Measurements from ENCODE around the gene ATP11C. TPM values are rescaled to one million over a fixed set of nuclear protein-coding genes. Genes with fewer than 3 reads are reported as not detected.
A peak's percentile ranks its signal among the peaks of the same experiment; 100 is the strongest.

Gene ATP11C
- total and polyA plus RNA-seq, 9 of the 15 experiments (the other 6 are each of a cell fraction or from before 2014, with no cell fraction given): 18.2 to 42.2 (median 29.4) TPM

DNA sequence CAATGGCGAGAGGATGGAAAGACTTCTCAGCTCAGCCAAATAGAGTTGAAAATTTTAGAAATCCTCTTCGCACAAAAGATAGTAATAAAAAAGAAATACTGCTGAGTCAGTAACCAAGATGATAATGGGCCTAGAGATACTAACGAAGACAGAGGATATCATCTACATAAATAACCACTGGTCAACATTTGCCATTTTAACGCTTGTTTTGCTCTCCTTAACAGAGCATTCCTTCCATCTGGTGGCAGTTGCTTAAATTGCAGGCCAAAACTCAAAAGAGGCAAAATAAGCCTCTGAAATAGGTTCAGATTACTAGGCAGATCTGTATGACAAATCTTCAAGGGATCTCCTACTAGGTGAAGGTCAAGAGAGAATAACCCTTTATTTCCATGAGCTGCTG lies 173.2 kb downstream of the ATP11C start:
- in situ Hi-C loops (cut with MboI): no loop called here
- CTCF ChIA-PET (ENCODE audit: low intra/inter-chr PET ratio): no interaction called here
- TF ChIP-seq, protein P1, sequence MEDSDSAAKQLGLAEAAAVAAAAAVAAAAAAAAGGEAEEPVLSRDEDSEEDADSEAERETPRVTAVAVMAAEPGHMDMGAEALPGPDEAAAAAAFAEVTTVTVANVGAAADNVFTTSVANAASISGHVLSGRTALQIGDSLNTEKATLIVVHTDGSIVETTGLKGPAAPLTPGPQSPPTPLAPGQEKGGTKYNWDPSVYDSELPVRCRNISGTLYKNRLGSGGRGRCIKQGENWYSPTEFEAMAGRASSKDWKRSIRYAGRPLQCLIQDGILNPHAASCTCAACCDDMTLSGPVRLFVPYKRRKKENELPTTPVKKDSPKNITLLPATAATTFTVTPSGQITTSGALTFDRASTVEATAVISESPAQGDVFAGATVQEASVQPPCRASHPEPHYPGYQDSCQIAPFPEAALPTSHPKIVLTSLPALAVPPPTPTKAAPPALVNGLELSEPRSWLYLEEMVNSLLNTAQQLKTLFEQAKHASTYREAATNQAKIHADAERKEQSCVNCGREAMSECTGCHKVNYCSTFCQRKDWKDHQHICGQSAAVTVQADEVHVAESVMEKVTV (CRISPR knock-in tag; IDR thresholded peaks at IDR 0.05): peak; percentile 41; the same call in 1 of the 2 replicates
- TF ChIP-seq ZBTB2 (IDR thresholded peaks at IDR 0.05) (no peak), CTCF (IDR thresholded peaks at IDR 0.05 in 2 of 3, conservative IDR thresholded peaks at IDR 0.05 in 1 of 3; ENCODE audit: insufficient read depth in 2 of 3, low read depth in 1 of 3, low read length in 3 of 3) (peak in 2 of 3 experiments; percentile 66; a peak in 5 of 6 replicates), MAFK (IDR thresholded peaks at IDR 0.05; ENCODE audit: low read length) (peak; percentile 71), KLF6 (CRISPR knock-in tag; IDR thresholded peaks at IDR 0.05; ENCODE audit: borderline replicate concordance) (no peak), ZNF316 (IDR thresholded peaks at IDR 0.05) (peak; percentile 95)
- TF ChIP-seq, protein P2, sequence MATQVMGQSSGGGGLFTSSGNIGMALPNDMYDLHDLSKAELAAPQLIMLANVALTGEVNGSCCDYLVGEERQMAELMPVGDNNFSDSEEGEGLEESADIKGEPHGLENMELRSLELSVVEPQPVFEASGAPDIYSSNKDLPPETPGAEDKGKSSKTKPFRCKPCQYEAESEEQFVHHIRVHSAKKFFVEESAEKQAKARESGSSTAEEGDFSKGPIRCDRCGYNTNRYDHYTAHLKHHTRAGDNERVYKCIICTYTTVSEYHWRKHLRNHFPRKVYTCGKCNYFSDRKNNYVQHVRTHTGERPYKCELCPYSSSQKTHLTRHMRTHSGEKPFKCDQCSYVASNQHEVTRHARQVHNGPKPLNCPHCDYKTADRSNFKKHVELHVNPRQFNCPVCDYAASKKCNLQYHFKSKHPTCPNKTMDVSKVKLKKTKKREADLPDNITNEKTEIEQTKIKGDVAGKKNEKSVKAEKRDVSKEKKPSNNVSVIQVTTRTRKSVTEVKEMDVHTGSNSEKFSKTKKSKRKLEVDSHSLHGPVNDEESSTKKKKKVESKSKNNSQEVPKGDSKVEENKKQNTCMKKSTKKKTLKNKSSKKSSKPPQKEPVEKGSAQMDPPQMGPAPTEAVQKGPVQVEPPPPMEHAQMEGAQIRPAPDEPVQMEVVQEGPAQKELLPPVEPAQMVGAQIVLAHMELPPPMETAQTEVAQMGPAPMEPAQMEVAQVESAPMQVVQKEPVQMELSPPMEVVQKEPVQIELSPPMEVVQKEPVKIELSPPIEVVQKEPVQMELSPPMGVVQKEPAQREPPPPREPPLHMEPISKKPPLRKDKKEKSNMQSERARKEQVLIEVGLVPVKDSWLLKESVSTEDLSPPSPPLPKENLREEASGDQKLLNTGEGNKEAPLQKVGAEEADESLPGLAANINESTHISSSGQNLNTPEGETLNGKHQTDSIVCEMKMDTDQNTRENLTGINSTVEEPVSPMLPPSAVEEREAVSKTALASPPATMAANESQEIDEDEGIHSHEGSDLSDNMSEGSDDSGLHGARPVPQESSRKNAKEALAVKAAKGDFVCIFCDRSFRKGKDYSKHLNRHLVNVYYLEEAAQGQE (IDR thresholded peaks at IDR 0.05; ENCODE audit: borderline replicate concordance): peak; percentile 16; the same call in 1 of the 2 replicates
- TF ChIP-seq, protein P2 (CRISPR knock-in tag; IDR thresholded peaks at IDR 0.05; ENCODE audit: low read depth): no peak

More for the DNA sequence above, 173.2 kb downstream of the ATP11C start:
- FAIRE-seq (peak; percentile 87), ATAC-seq (peak; percentile 87), DNase-seq (ENCODE audit: extremely low read depth in 1 of 4, low spot score in 3 of 4) (peak; percentile 7 to 38 (median 12))
- intact Hi-C loops (cut with micrococcal nuclease): no loop called here
- Histone ChIP-seq H3K9me3 (replicated peaks; ENCODE audit: control insufficient read depth, insufficient read depth, low read depth, low read length) (peaks cover 2% of the 10 kb centered on the region; the same call in 1 of the 2 replicates), H3K27me3 (ENCODE audit: control insufficient read depth in 2 of 2, insufficient read depth in 2 of 2, low read length in 2 of 2) (no peaks in the 10 kb centered on the region), H3K4me2 (ENCODE audit: insufficient read depth, low read length) (no peak overlapping the region), H4K20me1 (replicated peaks; ENCODE audit: control insufficient read depth, insufficient read depth, low read length) (no peaks in the 10 kb centered on the region), H3K27ac (ENCODE audit: extremely low read depth, low read depth, low read length) (no peak overlapping the region), H3K4me3 (no peak overlapping the region), H3K9me1 (ENCODE audit: control insufficient read depth, insufficient read depth, low read length) (no peaks in the 10 kb centered on the region), H2AFZ (ENCODE audit: low read depth, low read length) (no peak overlapping the region), H3K4me1 (replicated peaks in 1 of 2; ENCODE audit: control insufficient read depth in 2 of 2, insufficient read depth in 2 of 2, low read length in 2 of 2) (peaks cover 0 to 3% of the 10 kb centered on the region in 2 experiments; a peak in 1 of 5 replicates), H3K79me2 (ENCODE audit: control insufficient read depth, insufficient read depth, low read length) (no peaks in the 10 kb centered on the region), H3K36me3 (ENCODE audit: control insufficient read depth, insufficient read depth, low read length) (peaks cover 20% of the 10 kb centered on the region; the same call in 2 of the 3 replicates), H3K9ac (ENCODE audit: insufficient read depth in 1 of 2, low read depth in 2 of 2, low read length in 2 of 2) (no peak overlapping the region)
- BruUV-seq (replicated peaks): no TSS peak
- 29% methylated on average over 4 of the region's 4 CpGs for WGBS (ENCODE audit: insufficient coverage, low coverage, missing lambda C conversion rate)
- POLR2A ChIA-PET: no interaction called here

All from K562 (cell line).